GM19455 (cell line): ENCODE measurements around the gene TRMT61A.
"Not testable (repeated sequence)": the region's sequence is repeated elsewhere in the genome, so short reads cannot be mapped to it uniquely, and the experiment has no call there.

Experiments
- ATAC-seq: cut with Tn5 transposase; IDR thresholded peaks from one replicate; pipeline ENCODE4 v1.9.1; 2021; ENCODE audit not compliant: unreplicated experiment

The TRMT61A gene

DNA sequence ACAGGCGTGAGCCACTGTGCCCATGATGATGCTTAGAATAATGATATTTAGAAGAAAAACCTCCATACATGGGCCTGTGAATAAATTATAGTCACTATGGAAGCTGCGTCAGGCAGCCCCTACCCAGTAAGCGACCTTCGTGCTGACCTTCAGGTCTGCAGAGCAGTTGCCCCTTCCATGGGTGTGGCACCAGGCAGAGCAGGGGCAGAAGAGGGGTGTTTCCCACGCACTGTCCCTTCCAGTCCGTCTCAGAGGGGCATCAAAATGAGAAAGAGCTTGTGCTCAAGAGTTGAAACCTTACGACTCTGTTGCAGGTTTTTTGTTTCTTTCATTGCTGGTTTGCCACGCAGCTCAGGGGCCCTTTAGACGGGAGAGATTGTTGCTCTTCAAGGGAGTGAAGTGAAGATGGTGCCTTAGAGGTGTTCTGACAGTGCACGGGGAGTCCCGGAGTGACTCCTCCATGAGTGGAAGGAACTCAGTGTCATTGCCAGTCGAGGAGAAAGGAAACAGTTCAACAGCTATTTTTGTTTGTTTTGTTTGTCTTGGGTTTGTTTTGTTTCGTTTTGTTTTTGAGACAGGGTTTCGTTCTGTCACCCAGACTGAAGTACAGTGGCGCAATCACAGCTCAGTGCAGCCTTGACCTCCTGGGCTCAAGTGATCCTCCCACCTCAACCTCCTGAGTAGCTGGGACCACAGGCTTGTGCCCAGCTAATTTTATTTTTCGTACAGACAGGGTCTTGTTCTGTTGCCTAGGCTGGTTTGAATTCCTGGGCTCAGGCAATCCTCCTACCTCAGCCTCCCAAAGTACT is 20.3 kb upstream of the TRMT61A start:
- no peak for ATAC-seq

DNA sequence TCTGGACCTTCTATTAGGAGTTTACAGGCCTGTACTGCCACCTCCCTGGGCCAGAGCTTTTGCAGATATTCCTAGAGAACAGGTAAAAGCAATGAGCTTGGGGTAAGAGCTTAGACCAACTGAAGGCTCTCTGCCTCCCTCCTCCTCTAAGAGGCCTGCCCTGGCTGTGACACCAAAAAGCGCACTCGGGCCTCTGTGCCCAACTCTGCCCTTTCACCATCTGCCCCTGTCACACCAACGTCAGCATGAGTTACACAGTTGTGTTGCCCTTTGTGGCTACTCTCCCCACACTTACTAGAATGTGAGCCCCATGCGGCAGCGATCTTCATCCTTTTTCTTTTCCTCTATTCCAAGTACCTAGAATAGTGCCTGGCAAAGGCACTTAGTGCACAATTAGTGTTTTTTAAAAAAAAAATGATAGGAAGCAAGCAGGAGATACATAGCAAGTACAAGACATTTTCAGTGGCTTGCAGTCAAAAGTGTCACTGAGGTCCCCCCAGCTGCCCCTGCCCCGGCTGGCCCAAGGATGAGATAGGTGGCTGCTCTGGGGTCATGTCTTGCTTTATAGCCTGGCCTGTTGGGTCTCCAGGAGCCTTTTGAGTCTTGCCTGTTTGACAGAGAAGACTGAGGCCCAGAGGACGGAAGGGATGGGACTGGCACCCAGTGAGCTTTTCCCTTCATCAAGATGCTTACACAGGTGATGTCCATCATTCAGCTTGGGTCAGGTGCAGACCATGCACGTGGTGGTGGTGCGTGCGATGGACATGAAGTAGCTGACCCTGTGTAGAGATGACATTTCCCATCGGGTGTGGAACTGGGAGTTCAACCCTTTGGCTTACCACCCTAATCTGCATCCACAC is 18.9 kb upstream of the TRMT61A start:
- no peak for ATAC-seq

DNA sequence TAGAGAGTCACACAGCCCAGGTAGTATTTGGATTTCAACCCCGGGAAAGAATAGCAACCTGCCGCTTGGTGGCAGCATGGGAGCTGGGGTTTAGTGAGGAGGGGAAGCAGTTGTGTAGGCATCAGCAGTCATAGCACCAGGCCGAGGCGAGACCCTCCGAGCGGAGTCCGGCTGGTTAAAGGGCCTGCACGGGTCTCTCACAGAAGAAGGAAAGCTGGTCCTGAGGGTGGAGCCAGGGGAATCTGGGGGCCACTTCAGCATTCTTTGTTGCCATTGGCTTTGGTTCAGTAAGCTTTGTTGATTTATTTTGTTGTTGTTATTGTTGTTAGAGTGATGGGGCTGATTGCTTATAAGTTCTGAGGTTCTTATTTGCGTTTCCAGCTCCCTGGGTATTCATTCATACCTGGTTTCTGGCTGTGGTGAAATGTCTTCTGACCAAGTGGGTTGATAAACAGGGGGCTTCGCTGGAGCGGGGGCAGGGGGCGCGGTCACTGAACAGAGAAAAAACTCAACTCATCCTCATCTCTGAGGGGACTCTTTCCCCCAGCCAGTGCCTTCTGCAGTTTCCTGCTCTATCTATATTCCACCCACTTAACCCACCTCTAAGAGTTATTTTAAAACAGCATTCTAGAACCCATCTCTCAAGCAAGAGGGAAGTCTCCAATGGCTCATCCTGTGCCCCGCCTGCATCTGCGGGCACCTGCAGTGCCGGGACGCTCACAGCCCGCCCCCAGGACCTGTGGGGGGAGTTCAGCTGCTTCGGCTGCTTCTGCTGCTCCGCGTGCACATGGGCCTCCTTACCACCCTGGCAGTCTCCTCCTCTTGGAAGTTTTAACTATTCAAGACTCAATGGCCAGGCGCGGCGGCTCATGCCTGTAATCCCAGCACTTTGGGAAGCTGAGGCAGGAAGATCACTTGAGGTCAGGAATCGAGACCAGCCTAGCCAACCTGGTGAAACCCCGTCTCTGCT is 18.0 kb upstream of the TRMT61A start:
- ATAC-seq: no peak

DNA sequence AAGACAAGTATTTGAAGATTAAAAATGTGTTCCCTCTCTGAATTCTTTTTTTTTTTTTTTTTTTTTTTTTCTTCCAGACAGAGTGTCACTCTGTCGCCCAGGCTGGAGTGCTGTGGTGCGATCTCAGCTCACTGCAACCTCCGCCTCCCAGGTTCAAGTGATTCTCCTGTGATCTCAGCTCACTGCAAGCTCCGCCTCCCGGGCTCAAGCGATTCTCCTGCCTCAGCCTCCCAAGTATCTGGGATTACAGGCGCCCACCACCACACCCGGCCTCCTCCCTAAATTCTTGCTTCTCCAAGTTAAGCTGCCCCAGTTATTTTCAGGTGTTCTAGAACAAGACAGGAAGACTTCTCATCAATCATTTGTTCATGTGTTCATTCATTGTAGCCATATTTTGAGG is 16.8 kb upstream of the TRMT61A start:
- not testable (repeated sequence) for ATAC-seq

GRCh38 chr14:103512701-103513611 is 16.0 kb upstream of the TRMT61A start:
- ATAC-seq: no peak

- ATAC-seq: no peak
These were observed 14.2 kb upstream of the TRMT61A start for GRCh38 chr14:103514596-103515421.

DNA sequence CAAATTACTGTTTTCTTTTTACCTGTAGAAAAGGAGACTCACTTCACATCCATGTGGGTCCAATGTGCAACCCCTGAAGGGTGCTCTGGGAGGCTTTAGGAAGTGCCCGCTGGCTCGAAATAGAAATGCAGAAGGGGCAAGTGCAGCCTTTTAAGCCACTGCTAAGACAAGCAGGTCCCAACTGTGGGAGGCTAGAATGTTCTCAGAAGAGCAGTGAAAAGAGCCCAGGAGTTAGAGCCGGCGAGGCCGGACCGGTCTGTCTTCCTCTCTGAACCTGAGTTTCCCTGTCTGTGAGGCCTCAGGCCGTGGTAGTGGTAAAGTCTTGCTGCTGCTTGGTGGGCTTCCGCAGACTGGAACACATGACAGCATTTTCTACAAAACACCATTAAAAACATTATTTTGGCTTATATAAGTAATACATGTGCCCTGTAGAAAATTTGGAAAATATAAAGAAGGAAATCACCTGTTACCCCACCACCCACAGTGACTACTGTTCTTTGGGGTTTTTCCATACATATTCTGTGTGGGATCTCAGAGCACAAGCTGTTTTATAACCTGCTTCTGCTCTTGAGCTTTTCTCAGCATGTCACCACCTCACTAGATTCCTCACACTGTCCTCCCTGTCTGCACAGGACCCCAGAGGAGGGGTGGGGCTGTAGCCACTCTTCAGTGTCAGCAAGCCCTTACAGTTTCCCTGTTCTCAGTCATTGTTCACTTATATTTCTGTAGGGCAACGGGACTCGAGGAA is 12.4 kb upstream of the TRMT61A start:
- ATAC-seq: no peak

DNA sequence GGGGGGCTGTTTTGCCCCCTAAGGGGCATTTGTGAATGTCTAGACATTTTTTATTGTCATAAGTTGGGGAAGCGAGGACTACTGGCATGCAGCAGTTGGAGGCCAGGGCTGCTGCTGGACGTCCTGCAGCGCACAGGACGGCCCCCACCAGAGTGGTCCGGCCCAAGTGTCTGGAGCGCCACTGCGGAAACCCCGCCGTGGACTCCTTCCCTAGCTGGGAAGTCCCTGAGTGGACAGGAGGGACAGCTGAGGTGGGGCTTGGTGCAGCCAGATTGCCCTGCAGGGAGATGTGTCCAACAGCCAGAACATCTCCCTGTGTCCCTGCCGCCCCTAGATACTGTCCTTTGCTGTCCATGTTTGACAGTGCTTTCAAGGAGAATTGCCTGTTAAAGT is 11.8 kb upstream of the TRMT61A start:
- no peak for ATAC-seq

DNA sequence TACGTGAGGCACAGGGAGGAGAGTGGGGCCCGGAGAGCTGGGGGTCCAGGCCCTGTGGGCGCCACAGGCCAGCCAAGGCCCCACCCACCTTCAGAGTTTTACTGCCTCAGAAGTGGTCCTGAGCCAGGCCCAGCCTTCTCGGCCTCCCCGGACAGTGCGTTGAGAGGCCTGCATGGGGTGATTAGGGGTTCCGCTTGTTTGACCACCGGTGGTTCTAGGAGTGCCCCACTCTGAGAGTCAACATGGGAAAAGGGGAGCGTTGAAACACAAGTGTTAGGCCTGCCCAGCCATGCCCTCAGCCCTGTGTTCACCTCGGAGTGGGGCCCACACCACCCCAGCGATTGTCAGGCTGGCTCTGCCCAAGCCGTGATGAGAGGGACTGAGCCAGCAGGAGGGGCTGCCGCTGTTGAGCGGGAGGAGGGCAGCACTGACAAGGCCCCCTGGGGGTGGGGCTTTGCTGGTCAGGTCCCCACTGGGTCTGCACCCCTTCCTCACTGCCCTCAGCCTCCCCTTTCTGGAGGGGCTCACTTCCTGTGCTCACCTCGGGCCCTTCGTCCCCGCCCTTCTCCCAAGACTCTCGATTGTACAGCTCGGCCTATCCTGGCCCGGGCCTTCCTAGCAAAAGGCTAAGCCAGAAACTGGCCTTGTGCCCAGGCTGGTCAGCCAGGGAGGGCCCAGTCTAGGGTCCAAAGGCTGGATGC is 11.1 kb upstream of the TRMT61A start:
- ATAC-seq: no peak

DNA sequence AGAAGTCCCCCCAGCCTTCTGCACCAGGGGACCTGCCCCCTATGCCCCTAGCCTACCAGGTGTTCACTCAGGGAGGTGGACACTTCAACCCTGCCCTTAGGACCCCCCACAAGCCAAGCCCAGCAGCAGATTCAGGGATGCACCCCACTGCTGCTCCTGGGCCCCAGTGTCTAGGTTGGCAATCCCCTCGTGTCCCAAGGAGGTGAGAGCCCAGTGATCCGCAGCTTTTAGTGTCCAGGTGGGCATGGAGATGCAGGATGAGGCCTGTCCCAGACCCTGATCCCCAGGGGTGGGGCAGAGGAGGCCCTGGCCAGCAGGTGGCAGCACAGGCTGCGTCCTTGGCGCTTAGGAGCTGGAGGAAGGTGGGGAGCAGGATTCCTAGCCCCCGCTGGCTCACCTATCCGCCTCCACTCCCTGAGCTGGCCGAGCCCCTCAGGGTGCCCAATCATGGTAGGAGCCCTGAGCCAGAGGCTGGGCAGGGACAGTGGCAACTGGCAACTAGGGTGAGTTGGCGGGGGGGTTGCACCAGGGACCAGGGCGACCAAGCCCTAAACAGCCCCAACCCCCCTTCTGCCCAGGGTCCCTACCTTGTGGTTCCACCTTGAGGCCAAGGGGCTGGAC is 10.5 kb upstream of the TRMT61A start:
- ATAC-seq: no peak

GRCh38 chr14:103519043-103519836 is 9.8 kb upstream of the TRMT61A start:
- ATAC-seq: no peak

DNA sequence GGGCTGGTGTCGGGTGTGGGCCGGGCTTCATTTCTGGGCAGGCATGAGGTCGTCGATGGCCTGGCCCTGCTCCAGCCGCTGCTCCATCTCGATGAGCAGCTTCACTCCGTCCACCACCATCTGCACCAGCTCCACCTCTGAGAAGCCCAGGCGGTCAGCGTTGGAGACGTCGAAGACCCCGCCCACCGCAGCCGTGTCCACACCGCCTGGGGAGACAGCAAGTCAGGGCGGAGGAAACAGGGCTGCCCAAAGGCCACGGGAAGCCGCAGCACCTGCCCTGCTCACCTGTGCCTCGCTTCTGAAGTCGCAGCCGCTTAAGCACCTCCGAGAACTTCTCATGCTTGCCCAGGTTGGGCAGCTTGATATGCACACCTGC is 9.2 kb upstream of the TRMT61A start:
- no peak for ATAC-seq

DNA sequence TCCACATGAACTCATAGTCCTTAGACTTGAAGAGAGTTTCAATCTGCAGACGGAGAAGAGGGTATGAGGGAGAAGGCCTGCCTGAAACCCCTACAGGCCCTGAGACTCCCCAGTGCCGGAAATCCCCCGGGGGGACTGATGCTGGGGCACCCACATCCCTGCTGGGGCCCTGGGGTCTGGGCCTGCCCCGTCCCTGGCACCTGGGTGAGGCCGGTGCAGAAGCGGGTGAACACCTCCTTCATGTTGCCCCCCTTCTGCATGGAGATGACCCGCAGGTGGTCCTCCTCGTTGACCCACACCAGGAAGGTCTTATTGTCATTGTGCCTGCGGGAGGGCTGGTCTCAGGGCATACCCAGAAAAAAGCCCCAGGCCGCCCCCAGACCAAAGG is 8.7 kb upstream of the TRMT61A start:
- no peak for ATAC-seq

- ATAC-seq: no peak
These were observed 8.1 kb upstream of the TRMT61A start for GRCh38 chr14:103520657-103521437.

GRCh38 chr14:103521438-103521950 is 7.5 kb upstream of the TRMT61A start:
- no peak for ATAC-seq
